ENCODE data around the gene WAS. TPM values are rescaled to one million over a fixed set of nuclear protein-coding genes. Genes with fewer than 3 reads are reported as not detected.

Gene WAS
- total and polyA plus RNA-seq, 4 donors: 1.0 to 5.6 (median 4.1) TPM

DNA sequence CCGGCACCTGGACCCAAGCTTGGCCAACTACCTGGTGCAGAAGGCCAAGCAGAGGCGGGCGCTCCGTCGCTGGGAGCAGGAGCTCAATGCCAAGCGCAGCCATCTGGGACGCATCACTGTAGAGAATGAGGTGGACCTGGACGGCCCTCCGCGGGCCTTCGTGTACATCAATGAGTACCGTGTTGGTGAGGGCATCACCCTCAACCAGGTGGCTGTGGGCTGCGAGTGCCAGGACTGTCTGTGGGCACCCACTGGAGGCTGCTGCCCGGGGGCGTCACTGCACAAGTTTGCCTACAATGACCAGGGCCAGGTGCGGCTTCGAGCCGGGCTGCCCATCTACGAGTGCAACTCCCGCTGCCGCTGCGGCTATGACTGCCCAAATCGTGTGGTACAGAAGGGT, 16.6 kb downstream of the WAS start:
- DNase-seq (ENCODE audit: low spot score): no peak
- no peaks in the 10 kb centered on the region for H3K9me3 ChIP-seq (ENCODE audit: control insufficient read depth in 4 of 4, low read length in 3 of 4)
- no peak overlapping the region for H3K9ac ChIP-seq (ENCODE audit: low read depth in 1 of 2, low read length in 2 of 2)
- H3K36me3 ChIP-seq (ENCODE audit: control insufficient read depth in 4 of 4, insufficient read depth in 3 of 4, low read depth in 1 of 4, low read length in 3 of 4): peaks cover 0 to 14% (median 3%) of the 10 kb centered on the region in 4 donors
- WGBS: 98% methylated on average over 23 of the region's 23 CpGs
- H3K27me3 ChIP-seq (ENCODE audit: control insufficient read depth in 4 of 4, insufficient read depth in 4 of 4, low read length in 3 of 4): no peaks in the 10 kb centered on the region
- no peak overlapping the region for H3K27ac ChIP-seq (ENCODE audit: low read depth in 1 of 2, low read length in 2 of 2)
- TF ChIP-seq TAF1 (conservative IDR thresholded peaks at IDR 0.05): no peak
- TF ChIP-seq, protein P1, sequence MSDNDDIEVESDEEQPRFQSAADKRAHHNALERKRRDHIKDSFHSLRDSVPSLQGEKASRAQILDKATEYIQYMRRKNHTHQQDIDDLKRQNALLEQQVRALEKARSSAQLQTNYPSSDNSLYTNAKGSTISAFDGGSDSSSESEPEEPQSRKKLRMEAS (IDR thresholded peaks at IDR 0.05): no peak
- TF ChIP-seq, protein P2, sequence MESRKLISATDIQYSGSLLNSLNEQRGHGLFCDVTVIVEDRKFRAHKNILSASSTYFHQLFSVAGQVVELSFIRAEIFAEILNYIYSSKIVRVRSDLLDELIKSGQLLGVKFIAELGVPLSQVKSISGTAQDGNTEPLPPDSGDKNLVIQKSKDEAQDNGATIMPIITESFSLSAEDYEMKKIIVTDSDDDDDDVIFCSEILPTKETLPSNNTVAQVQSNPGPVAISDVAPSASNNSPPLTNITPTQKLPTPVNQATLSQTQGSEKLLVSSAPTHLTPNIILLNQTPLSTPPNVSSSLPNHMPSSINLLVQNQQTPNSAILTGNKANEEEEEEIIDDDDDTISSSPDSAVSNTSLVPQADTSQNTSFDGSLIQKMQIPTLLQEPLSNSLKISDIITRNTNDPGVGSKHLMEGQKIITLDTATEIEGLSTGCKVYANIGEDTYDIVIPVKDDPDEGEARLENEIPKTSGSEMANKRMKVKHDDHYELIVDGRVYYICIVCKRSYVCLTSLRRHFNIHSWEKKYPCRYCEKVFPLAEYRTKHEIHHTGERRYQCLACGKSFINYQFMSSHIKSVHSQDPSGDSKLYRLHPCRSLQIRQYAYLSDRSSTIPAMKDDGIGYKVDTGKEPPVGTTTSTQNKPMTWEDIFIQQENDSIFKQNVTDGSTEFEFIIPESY (IDR thresholded peaks at IDR 0.05): no peak
- TF ChIP-seq, protein P3, sequence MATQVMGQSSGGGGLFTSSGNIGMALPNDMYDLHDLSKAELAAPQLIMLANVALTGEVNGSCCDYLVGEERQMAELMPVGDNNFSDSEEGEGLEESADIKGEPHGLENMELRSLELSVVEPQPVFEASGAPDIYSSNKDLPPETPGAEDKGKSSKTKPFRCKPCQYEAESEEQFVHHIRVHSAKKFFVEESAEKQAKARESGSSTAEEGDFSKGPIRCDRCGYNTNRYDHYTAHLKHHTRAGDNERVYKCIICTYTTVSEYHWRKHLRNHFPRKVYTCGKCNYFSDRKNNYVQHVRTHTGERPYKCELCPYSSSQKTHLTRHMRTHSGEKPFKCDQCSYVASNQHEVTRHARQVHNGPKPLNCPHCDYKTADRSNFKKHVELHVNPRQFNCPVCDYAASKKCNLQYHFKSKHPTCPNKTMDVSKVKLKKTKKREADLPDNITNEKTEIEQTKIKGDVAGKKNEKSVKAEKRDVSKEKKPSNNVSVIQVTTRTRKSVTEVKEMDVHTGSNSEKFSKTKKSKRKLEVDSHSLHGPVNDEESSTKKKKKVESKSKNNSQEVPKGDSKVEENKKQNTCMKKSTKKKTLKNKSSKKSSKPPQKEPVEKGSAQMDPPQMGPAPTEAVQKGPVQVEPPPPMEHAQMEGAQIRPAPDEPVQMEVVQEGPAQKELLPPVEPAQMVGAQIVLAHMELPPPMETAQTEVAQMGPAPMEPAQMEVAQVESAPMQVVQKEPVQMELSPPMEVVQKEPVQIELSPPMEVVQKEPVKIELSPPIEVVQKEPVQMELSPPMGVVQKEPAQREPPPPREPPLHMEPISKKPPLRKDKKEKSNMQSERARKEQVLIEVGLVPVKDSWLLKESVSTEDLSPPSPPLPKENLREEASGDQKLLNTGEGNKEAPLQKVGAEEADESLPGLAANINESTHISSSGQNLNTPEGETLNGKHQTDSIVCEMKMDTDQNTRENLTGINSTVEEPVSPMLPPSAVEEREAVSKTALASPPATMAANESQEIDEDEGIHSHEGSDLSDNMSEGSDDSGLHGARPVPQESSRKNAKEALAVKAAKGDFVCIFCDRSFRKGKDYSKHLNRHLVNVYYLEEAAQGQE (IDR thresholded peaks at IDR 0.05): no peak
- TF ChIP-seq, protein P4, sequence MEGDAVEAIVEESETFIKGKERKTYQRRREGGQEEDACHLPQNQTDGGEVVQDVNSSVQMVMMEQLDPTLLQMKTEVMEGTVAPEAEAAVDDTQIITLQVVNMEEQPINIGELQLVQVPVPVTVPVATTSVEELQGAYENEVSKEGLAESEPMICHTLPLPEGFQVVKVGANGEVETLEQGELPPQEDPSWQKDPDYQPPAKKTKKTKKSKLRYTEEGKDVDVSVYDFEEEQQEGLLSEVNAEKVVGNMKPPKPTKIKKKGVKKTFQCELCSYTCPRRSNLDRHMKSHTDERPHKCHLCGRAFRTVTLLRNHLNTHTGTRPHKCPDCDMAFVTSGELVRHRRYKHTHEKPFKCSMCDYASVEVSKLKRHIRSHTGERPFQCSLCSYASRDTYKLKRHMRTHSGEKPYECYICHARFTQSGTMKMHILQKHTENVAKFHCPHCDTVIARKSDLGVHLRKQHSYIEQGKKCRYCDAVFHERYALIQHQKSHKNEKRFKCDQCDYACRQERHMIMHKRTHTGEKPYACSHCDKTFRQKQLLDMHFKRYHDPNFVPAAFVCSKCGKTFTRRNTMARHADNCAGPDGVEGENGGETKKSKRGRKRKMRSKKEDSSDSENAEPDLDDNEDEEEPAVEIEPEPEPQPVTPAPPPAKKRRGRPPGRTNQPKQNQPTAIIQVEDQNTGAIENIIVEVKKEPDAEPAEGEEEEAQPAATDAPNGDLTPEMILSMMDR (IDR thresholded peaks at IDR 0.05; ENCODE audit: low read depth, low read length, missing input control): no peak
- no peak for TF ChIP-seq FOXA2 (IDR thresholded peaks at IDR 0.05)
- TF ChIP-seq YY1 (IDR thresholded peaks at IDR 0.05): no peak
- TF ChIP-seq HNF4G (IDR thresholded peaks at IDR 0.05): no peak
- H3K4me3 ChIP-seq (ENCODE audit: low read depth in 1 of 3, low read length in 3 of 3): no peak overlapping the region
- peaks cover 6 to 24% (median 15%) of the 10 kb centered on the region in 4 donors for H3K4me1 ChIP-seq (ENCODE audit: control insufficient read depth in 4 of 4, insufficient read depth in 4 of 4, low read length in 3 of 4)

DNA sequence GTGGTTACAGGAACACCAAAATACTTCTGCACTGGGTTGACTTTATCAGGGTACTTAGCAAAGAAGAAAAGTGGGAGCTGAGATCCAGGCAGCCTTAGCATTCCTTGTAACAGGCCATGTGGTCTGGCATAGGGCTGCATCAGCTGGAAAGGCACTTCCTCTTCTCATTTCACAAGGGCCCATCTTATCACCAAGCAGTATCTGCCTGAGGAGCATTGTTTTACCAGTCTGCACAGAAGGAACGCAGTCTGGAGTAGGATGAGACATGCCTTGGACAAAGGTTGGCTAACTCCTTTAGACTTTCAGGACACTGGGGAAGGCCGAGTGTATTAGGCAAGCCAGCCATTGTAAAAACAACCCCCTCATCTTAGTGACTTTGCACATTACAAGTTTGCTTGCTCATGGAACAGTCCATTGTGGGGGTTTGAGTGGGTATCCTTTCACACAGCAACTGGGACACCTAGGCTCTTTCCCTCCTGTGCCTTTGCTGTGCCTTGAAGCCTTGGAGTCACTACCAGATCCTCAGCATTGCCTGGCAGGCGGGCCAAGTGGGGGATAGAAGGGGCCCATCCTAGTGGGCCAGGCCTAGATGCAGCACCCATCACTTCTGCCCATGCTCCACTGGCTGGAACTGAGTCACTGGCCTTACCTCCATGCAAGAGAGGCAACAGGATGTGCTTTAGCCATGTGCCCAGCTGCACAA, 17.5 kb downstream of the WAS start:
- Histone ChIP-seq H3K9me3 (ENCODE audit: control insufficient read depth in 4 of 4, low read length in 3 of 4) (no peaks in the 10 kb centered on the region), H3K4me3 (ENCODE audit: low read depth in 1 of 3, low read length in 3 of 3) (no peak overlapping the region), H3K9ac (ENCODE audit: low read depth in 1 of 2, low read length in 2 of 2) (no peak overlapping the region), H3K36me3 (ENCODE audit: control insufficient read depth in 4 of 4, insufficient read depth in 3 of 4, low read depth in 1 of 4, low read length in 3 of 4) (peaks cover 0 to 14% (median 3%) of the 10 kb centered on the region in 4 donors), H3K27ac (ENCODE audit: low read depth in 1 of 2, low read length in 2 of 2) (no peak overlapping the region), H3K27me3 (ENCODE audit: control insufficient read depth in 4 of 4, insufficient read depth in 4 of 4, low read length in 3 of 4) (no peaks in the 10 kb centered on the region), H3K4me1 (ENCODE audit: control insufficient read depth in 4 of 4, insufficient read depth in 4 of 4, low read length in 3 of 4) (peaks cover 3 to 16% (median 12%) of the 10 kb centered on the region in 4 donors)
- 90% methylated on average over 3 of the region's 3 CpGs for WGBS
- DNase-seq (ENCODE audit: low spot score): no peak
- no peak for TF ChIP-seq HNF4A (conservative IDR thresholded peaks at IDR 0.05)
- TF ChIP-seq FOXA2 (IDR thresholded peaks at IDR 0.05): no peak
- no peak for TF ChIP-seq JUND (IDR thresholded peaks at IDR 0.05)
- TF ChIP-seq GABPA (IDR thresholded peaks at IDR 0.05 in 1 of 2, conservative IDR thresholded peaks at IDR 0.05 in 1 of 2): no peak

Data from liver (tissue), 9 donors.